ENCODE results near the gene TRAPPC3L. TPM values are rescaled to one million over a fixed set of nuclear protein-coding genes. Genes with fewer than 3 reads are reported as not detected.

TRAPPC3L gene
- total RNA-seq, 1 experiment from 2014 or later = not detected

DNA sequence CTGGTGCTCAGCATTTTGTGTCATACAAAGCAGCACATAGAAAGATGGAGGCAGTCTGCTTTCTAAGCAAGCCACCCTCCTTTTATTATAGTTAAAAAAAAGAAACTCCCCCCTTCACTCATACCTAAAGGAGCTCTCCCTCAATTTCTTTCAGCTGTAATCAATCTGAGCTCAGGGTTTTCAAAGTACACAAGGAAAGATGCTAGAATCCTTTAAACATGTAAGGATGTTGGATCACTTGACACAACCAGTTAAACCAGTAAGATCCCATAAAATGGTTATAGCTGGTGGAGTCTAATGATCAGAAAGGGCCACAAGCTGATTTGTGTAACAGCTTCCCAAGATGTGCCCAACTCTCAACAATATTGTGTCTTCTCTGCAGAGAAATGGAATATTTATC, 8.0 kb upstream of the TRAPPC3L start, which contains the start of gene CALHM4:
TSS of gene CALHM4 (plus strand) at position 301 of the 400 bp plus-strand sequence. CDS start at position 344, 43 bp downstream.
- H3K4me1 Mint-ChIP-seq (ENCODE audit: low read depth, unreplicated experiment) = peaks cover 12% of the 10 kb centered on the region
- BruUV-seq (replicated peaks) = no TSS peak
- intact Hi-C loops (cut with micrococcal nuclease; ENCODE audit: unreplicated experiment) = no loop called here
- no peak for DNase-seq
- H3K27ac Mint-ChIP-seq (ENCODE audit: unreplicated experiment) = no peak within 1 kb of the TSS
- no peaks in the 10 kb centered on the region for H3K27me3 Mint-ChIP-seq (ENCODE audit: unreplicated experiment)
- CTCF ChIA-PET = interaction anchor here (1.1 kb wide), 1 partner anchor 10 kb away, joined by 3 read pairs; no protein-coding TSS in a partner anchor
- H3K4me3 Mint-ChIP-seq (ENCODE audit: low read depth, unreplicated experiment) = no peak within 1 kb of the TSS
- TF ChIP-seq, protein P1, sequence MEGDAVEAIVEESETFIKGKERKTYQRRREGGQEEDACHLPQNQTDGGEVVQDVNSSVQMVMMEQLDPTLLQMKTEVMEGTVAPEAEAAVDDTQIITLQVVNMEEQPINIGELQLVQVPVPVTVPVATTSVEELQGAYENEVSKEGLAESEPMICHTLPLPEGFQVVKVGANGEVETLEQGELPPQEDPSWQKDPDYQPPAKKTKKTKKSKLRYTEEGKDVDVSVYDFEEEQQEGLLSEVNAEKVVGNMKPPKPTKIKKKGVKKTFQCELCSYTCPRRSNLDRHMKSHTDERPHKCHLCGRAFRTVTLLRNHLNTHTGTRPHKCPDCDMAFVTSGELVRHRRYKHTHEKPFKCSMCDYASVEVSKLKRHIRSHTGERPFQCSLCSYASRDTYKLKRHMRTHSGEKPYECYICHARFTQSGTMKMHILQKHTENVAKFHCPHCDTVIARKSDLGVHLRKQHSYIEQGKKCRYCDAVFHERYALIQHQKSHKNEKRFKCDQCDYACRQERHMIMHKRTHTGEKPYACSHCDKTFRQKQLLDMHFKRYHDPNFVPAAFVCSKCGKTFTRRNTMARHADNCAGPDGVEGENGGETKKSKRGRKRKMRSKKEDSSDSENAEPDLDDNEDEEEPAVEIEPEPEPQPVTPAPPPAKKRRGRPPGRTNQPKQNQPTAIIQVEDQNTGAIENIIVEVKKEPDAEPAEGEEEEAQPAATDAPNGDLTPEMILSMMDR (IDR thresholded peaks at IDR 0.05; ENCODE audit: unreplicated experiment) = no peak
- H3K9me3 Mint-ChIP-seq (ENCODE audit: low read depth, unreplicated experiment) = no peaks in the 10 kb centered on the region
- no peaks in the 10 kb centered on the region for H3K36me3 Mint-ChIP-seq (ENCODE audit: insufficient read depth, unreplicated experiment)

DNA sequence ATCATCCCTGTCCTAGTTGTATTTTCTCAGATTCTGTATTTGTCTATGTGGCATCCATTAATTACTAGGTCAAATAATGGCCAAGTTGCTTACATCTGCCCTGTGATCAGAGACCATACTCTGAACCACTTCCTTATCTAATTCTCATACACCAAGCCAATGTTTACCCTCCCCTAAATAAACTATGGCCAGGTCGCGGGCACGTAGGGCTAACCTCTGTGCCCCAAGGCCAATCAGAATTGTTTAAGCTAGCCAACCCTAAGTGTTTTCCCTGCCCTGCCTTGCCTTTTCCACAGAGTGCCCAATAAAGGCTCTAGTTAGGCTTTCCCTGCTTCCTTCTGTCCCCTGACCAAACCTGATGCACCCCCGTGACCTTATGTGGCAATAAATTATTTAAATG, 5.3 kb upstream of the TRAPPC3L start:
- Mint-ChIP-seq H3K9me3 (ENCODE audit: low read depth, unreplicated experiment) (no peaks in the 10 kb centered on the region), H3K27ac (ENCODE audit: unreplicated experiment) (no peak overlapping the region), H3K4me1 (ENCODE audit: low read depth, unreplicated experiment) (no peaks in the 10 kb centered on the region), H3K27me3 (ENCODE audit: unreplicated experiment) (no peaks in the 10 kb centered on the region), H3K4me3 (ENCODE audit: low read depth, unreplicated experiment) (no peak overlapping the region), H3K36me3 (ENCODE audit: insufficient read depth, unreplicated experiment) (no peaks in the 10 kb centered on the region)
- intact Hi-C loops (cut with micrococcal nuclease; ENCODE audit: unreplicated experiment) = no loop called here
- TF ChIP-seq, protein P1 (IDR thresholded peaks at IDR 0.05; ENCODE audit: unreplicated experiment) = no peak
- DNase-seq = no peak
- BruUV-seq (replicated peaks) = no TSS peak
- CTCF ChIA-PET = no interaction called here

DNA sequence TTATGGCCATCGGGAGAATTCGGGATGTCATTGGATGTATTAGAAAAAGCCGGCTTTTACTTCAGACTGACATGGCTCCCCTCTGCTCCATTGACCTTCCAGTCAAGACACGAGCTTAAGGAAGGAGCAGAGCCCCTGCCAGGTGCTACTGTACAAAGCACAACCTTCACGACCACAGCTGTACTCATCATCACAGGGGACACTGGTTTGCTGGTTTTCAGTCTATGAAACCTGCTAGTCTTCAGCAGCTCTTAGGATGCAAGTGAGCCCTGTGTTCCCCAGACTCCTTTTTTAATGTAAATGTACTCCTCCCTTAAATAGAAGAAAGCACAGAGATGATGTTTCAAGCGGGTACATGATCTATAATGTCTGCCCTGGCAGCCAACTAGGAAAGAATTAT, 1.9 kb upstream of the TRAPPC3L start:
- intact Hi-C loops (cut with micrococcal nuclease; ENCODE audit: unreplicated experiment) = no loop called here
- Mint-ChIP-seq H3K4me3 (ENCODE audit: low read depth, unreplicated experiment) (no peak overlapping the region), H3K27ac (ENCODE audit: unreplicated experiment) (no peak overlapping the region), H3K4me1 (ENCODE audit: low read depth, unreplicated experiment) (no peaks in the 10 kb centered on the region), H3K27me3 (ENCODE audit: unreplicated experiment) (no peaks in the 10 kb centered on the region), H3K36me3 (ENCODE audit: insufficient read depth, unreplicated experiment) (no peaks in the 10 kb centered on the region), H3K9me3 (ENCODE audit: low read depth, unreplicated experiment) (no peaks in the 10 kb centered on the region)
- CTCF ChIA-PET = interaction anchor here (1.3 kb wide), 1 partner anchor 11 kb away, joined by 3 read pairs; no protein-coding TSS in a partner anchor
- no peak for DNase-seq
- TF ChIP-seq, protein P1 (IDR thresholded peaks at IDR 0.05; ENCODE audit: unreplicated experiment) = no peak
- BruUV-seq (replicated peaks) = no TSS peak

DNA sequence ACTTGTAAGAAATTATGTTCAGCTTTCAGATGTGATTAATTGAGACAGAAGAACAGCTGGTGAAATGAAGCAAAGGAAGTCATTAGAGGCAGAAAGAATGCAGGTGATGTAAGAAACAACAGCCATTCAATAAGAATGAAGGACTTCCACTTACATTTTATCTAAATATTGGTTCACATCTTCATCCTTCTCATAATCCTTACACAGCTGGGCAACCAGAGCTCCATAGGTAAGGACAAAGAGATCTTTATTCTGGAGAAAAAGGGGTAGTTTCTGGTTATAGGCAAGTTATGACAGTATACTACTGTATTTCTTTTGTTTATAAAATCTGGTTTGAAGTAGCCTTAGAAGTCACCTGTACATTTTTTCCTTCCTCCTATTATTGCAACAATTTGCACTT, 2.3 kb downstream of the TRAPPC3L start:
- CTCF ChIA-PET = no interaction called here
- H3K36me3 Mint-ChIP-seq (ENCODE audit: insufficient read depth, unreplicated experiment) = no peaks in the 10 kb centered on the region
- DNase-seq = no peak
- H3K4me3 Mint-ChIP-seq (ENCODE audit: low read depth, unreplicated experiment) = no peak overlapping the region
- intact Hi-C loops (cut with micrococcal nuclease; ENCODE audit: unreplicated experiment) = no loop called here
- peaks cover 10% of the 10 kb centered on the region for H3K27me3 Mint-ChIP-seq (ENCODE audit: unreplicated experiment)
- TF ChIP-seq, protein P1 (IDR thresholded peaks at IDR 0.05; ENCODE audit: unreplicated experiment) = no peak
- H3K27ac Mint-ChIP-seq (ENCODE audit: unreplicated experiment) = no peak overlapping the region
- H3K9me3 Mint-ChIP-seq (ENCODE audit: low read depth, unreplicated experiment) = no peaks in the 10 kb centered on the region
- no peaks in the 10 kb centered on the region for H3K4me1 Mint-ChIP-seq (ENCODE audit: low read depth, unreplicated experiment)
- no TSS peak for BruUV-seq (replicated peaks)

Data from Calu3 (cell line).